ENCODE results near the gene RUSC1. TPM values are rescaled to one million over a fixed set of nuclear protein-coding genes. Genes with fewer than 3 reads are reported as not detected.

Gene RUSC1
- total and polyA plus RNA-seq, 7 donors, result 6.5 to 21.6 (median 10.3) TPM

GRCh38 chr1:155300553-155301329 lies 20.0 kb upstream of the RUSC1 start:
- no peak for ATAC-seq
- DNase-seq, result no peak
- no peaks in the 10 kb centered on the region for H3K9me3 ChIP-seq
- H3K27ac ChIP-seq, result no peak overlapping the region
- no peak for TF ChIP-seq CTCF (IDR thresholded peaks at IDR 0.05)
- H3K4me3 ChIP-seq, result no peak overlapping the region
- no peaks in the 10 kb centered on the region for H3K4me1 ChIP-seq
- intact Hi-C loops (cut with DNase I), result no loop called here
- WGBS, 3 donors, result 81 to 87% (median 82%) methylated on average over 9 of the region's 9 CpGs
- peaks cover 0 to 6% (median 3%) of the 10 kb centered on the region in 3 donors for H3K27me3 ChIP-seq (ENCODE audit: insufficient read depth in 3 of 3, low read length in 2 of 3)
- no peaks in the 10 kb centered on the region for H3K36me3 ChIP-seq (ENCODE audit: insufficient read depth in 1 of 2, low read depth in 1 of 2)

GRCh38 chr1:155301342-155301841 lies 19.3 kb upstream of the RUSC1 start, which contains the start of gene PKLR:
Gene PKLR, minus strand, starts transcription at chr1:155301438. Its CDS starts 43 bp downstream, at chr1:155301395.
- H3K4me3 ChIP-seq, result no peak within 1 kb of the TSS
- H3K27ac ChIP-seq, result no peak within 1 kb of the TSS
- TF ChIP-seq CTCF (IDR thresholded peaks at IDR 0.05), result no peak
- no peak for DNase-seq
- no peaks in the 10 kb centered on the region for H3K27me3 ChIP-seq (ENCODE audit: insufficient read depth in 3 of 3, low read length in 2 of 3)
- ATAC-seq, result no peak
- H3K4me1 ChIP-seq, result no peaks in the 10 kb centered on the region
- no peaks in the 10 kb centered on the region for H3K36me3 ChIP-seq (ENCODE audit: insufficient read depth in 1 of 2, low read depth in 1 of 2)
- 80 to 85% (median 82%) methylated on average over 5 of the region's 5 CpGs for WGBS, 3 donors
- intact Hi-C loops (cut with DNase I), result no loop called here
- no peaks in the 10 kb centered on the region for H3K9me3 ChIP-seq

GRCh38 chr1:155304558-155305063 lies 16.1 kb upstream of the RUSC1 start:
- no peak for TF ChIP-seq CTCF (IDR thresholded peaks at IDR 0.05)
- no peak overlapping the region for H3K27ac ChIP-seq
- no peaks in the 10 kb centered on the region for H3K36me3 ChIP-seq (ENCODE audit: insufficient read depth in 1 of 2, low read depth in 1 of 2)
- no peak overlapping the region for H3K4me3 ChIP-seq
- H3K9me3 ChIP-seq, result no peaks in the 10 kb centered on the region
- H3K27me3 ChIP-seq (ENCODE audit: insufficient read depth in 3 of 3, low read length in 2 of 3), result no peaks in the 10 kb centered on the region
- ATAC-seq (no peak), DNase-seq (no peak)
- WGBS, 3 donors, result 61 to 64% (median 61%) methylated on average over 11 of the region's 11 CpGs
- intact Hi-C loops (cut with DNase I), result loop anchor here in 1 of 2 donors (5.0 kb wide), 1 partner anchor 32 kb away; the partner anchor contains the start of gene CLK2
- H3K4me1 ChIP-seq, result peaks cover 3% of the 10 kb centered on the region

- H3K9me3 ChIP-seq, result no peaks in the 10 kb centered on the region
- H3K36me3 ChIP-seq (ENCODE audit: insufficient read depth in 1 of 2, low read depth in 1 of 2), result peaks cover 0 to 10% of the 10 kb centered on the region in 2 donors
- no peak overlapping the region for H3K4me3 ChIP-seq
- no peaks in the 10 kb centered on the region for H3K27me3 ChIP-seq (ENCODE audit: insufficient read depth in 3 of 3, low read length in 2 of 3)
- ATAC-seq (no peak), DNase-seq (no peak)
- H3K27ac ChIP-seq, result no peak overlapping the region
- TF ChIP-seq CTCF (IDR thresholded peaks at IDR 0.05), result no peak
- intact Hi-C loops (cut with DNase I), result loop anchor here in 1 of 2 donors (5.0 kb wide), 1 partner anchor 34 kb away; the partner anchor contains the start of gene CLK2
- peaks cover 9% of the 10 kb centered on the region for H3K4me1 ChIP-seq
- 65 to 69% (median 67%) methylated on average over 7 of the region's 7 CpGs for WGBS, 3 donors
These were observed 14.8 kb upstream of the RUSC1 start for GRCh38 chr1:155305881-155306391.
